Measurements from ENCODE around the gene ALOX15.
"Not testable (repeated sequence)": the region's sequence is repeated elsewhere in the genome, so short reads cannot be mapped to it uniquely, and the experiment has no call there.

The ALOX15 gene

GRCh38 chr17:4657678-4658077 lies 16.2 kb upstream of the ALOX15 start:
- DNase-seq (ENCODE audit: insufficient read length, low spot score) (no peak), FAIRE-seq (no peak)

- not testable (repeated sequence) for DNase-seq (ENCODE audit: insufficient read length, low spot score); FAIRE-seq
These were observed 14.5 kb upstream of the ALOX15 start for GRCh38 chr17:4655933-4656332.

GRCh38 chr17:4652997-4653396 lies 11.5 kb upstream of the ALOX15 start:
- no peak for DNase-seq (ENCODE audit: insufficient read length, low spot score)

GRCh38 chr17:4648741-4649140 lies 7.3 kb upstream of the ALOX15 start:
- no peak for DNase-seq (ENCODE audit: insufficient read length, low spot score)
- no peak for FAIRE-seq

More at GRCh38 chr17:4652997-4653396, 11.5 kb upstream of the ALOX15 start:
- no peak for FAIRE-seq

- DNase-seq (ENCODE audit: insufficient read length, low spot score) (no peak), FAIRE-seq (no peak)
These were observed 4.2 kb upstream of the ALOX15 start for GRCh38 chr17:4645642-4646041.

GRCh38 chr17:4643676-4644075 lies 2.2 kb upstream of the ALOX15 start:
- no peak for DNase-seq (ENCODE audit: insufficient read length, low spot score)
- FAIRE-seq = no peak

- DNase-seq (ENCODE audit: insufficient read length, low spot score) = no peak
- FAIRE-seq = no peak
These were observed 808 bp upstream of the ALOX15 start for GRCh38 chr17:4642286-4642685.

GRCh38 chr17:4640569-4641188 lies 799 bp downstream of the ALOX15 start:
- not testable (repeated sequence) for DNase-seq (ENCODE audit: insufficient read length, low spot score); FAIRE-seq

- not testable (repeated sequence) for DNase-seq (ENCODE audit: insufficient read length, low spot score)
- FAIRE-seq = peak; percentile 71
These were observed 2.0 kb downstream of the ALOX15 start for GRCh38 chr17:4639301-4640059.

GRCh38 chr17:4638766-4639165 lies 2.7 kb downstream of the ALOX15 start:
- FAIRE-seq; DNase-seq (ENCODE audit: insufficient read length, low spot score): not testable (repeated sequence)

- FAIRE-seq = no peak
- DNase-seq (ENCODE audit: insufficient read length, low spot score) = no peak
These were observed 4.9 kb downstream of the ALOX15 start for GRCh38 chr17:4636474-4637100.

- DNase-seq (ENCODE audit: insufficient read length, low spot score) (peak; percentile 44), FAIRE-seq (peak; percentile 99)
These were observed 5.6 kb downstream of the ALOX15 start for GRCh38 chr17:4635823-4636375.

- DNase-seq (ENCODE audit: insufficient read length, low spot score) (no peak), FAIRE-seq (no peak)
These were observed 6.5 kb downstream of the ALOX15 start for GRCh38 chr17:4634976-4635375.

- FAIRE-seq (no peak), DNase-seq (ENCODE audit: insufficient read length, low spot score) (no peak)
These were observed 7.8 kb downstream of the ALOX15 start for GRCh38 chr17:4633643-4634042.

GRCh38 chr17:4632581-4632920 lies 8.9 kb downstream of the ALOX15 start:
- DNase-seq (ENCODE audit: insufficient read length, low spot score) (no peak), FAIRE-seq (no peak)

- FAIRE-seq (no peak), DNase-seq (ENCODE audit: insufficient read length, low spot score) (no peak)
These were observed 9.5 kb downstream of the ALOX15 start for GRCh38 chr17:4631836-4632580.

GRCh38 chr17:4631431-4631830 lies 10.0 kb downstream of the ALOX15 start:
- FAIRE-seq = no peak

GRCh38 chr17:4626734-4627256 lies 14.7 kb downstream of the ALOX15 start:
- no peak for FAIRE-seq
- no peak for DNase-seq (ENCODE audit: insufficient read length, low spot score)

More at GRCh38 chr17:4631431-4631830, 10.0 kb downstream of the ALOX15 start:
- DNase-seq (ENCODE audit: insufficient read length, low spot score) = no peak

GRCh38 chr17:4625181-4625617 lies 16.3 kb downstream of the ALOX15 start:
- DNase-seq (ENCODE audit: insufficient read length, low spot score) (no peak), FAIRE-seq (no peak)

- DNase-seq (ENCODE audit: insufficient read length, low spot score); FAIRE-seq: not testable (repeated sequence)
These were observed 17.0 kb downstream of the ALOX15 start for GRCh38 chr17:4624451-4624911.

Measured in GM19239 (cell line).